WTC11 (cell line): ENCODE results near the gene TAMM41. TPM values are rescaled to one million over a fixed set of nuclear protein-coding genes. Genes with fewer than 3 reads are reported as not detected.

Source experiments
- ATAC-seq: fragments of 200-7000 bp; cut with Tn5 transposase; 2 replicates; pipeline ENCODE4 v1.10.0; 2021; ENCODE audit warnings: mild to moderate bottlenecking, moderate library complexity
- CTCF ChIA-PET: fragments of 300-600 bp; sonication (Branson Sonifier 250); formaldehyde crosslinking; loops from one replicate; lab custom pipeline; 2021; ENCODE audit warnings: antibody characterized with exemption; lab: Charles Lee
- POLR2A ChIA-PET: fragments of 350-600 bp; sonication (Branson Sonifier 250); formaldehyde crosslinking; loops from one replicate; lab custom pipeline; 2021; ENCODE audit warnings: antibody characterized with exemption; lab: Charles Lee
- DNase-seq: peaks from one replicate; pipeline ENCODE4 v3.0.0; 2021; ENCODE audit warnings: low spot score
- H3K27ac Mint-ChIP-seq: 2 replicates; pipeline ENCODE4 v1.8.0; 2021; ENCODE audit warnings: mixed read lengths
- H3K27me3 Mint-ChIP-seq: 2 replicates; pipeline ENCODE4 v1.8.0; 2021; ENCODE audit warnings: low read depth, mild to moderate bottlenecking, moderate library complexity, mixed read lengths
- H3K36me3 Mint-ChIP-seq: 2 replicates; pipeline ENCODE4 v1.8.0; 2021; ENCODE audit warnings: mixed read lengths
- H3K4me1 Mint-ChIP-seq: 2 replicates; pipeline ENCODE4 v1.8.0; 2022; ENCODE audit warnings: mixed read lengths
- H3K4me3 Mint-ChIP-seq: 2 replicates; pipeline ENCODE4 v1.8.0; 2021; ENCODE audit warnings: mild to moderate bottlenecking, moderate library complexity, mixed read lengths
- H3K9me3 Mint-ChIP-seq: 2 replicates; pipeline ENCODE4 v1.8.0; 2021; ENCODE audit warnings: mixed read lengths
- CREB1 ChIP-seq: sonication (generic); formaldehyde crosslinking; IDR thresholded peaks from 2 replicates; pipeline ENCODE4 v1.8.0; 2023; ENCODE audit warnings: mild to moderate bottlenecking, missing genetic modification reagents
- GABPB1 ChIP-seq: sonication (generic); formaldehyde crosslinking; IDR thresholded peaks from 2 replicates; pipeline ENCODE4 v1.8.1; 2023; ENCODE audit warnings: mild to moderate bottlenecking, missing genetic modification reagents
- IRF2 ChIP-seq: sonication (generic); formaldehyde crosslinking; IDR thresholded peaks from 2 replicates; pipeline ENCODE4 v1.8.0; 2022; ENCODE audit warnings: low read depth, missing genetic modification reagents, borderline replicate concordance
- MXD4 ChIP-seq: fragments of 250-450 bp; sonication (Bioruptor Pico); IDR thresholded peaks from 2 replicates; pipeline ENCODE4 v1.8.0; 2021; ENCODE audit warnings: mild to moderate bottlenecking, moderate library complexity, borderline replicate concordance
- NFATC4 ChIP-seq: fragments of 250-450 bp; sonication (Bioruptor Pico); IDR thresholded peaks from 2 replicates; pipeline ENCODE4 v1.9.0; 2021; ENCODE audit warnings: mild to moderate bottlenecking
- NFYB ChIP-seq: sonication (generic); formaldehyde crosslinking; conservative IDR thresholded peaks from 2 replicates; pipeline ENCODE4 v1.8.0; 2022; ENCODE audit warnings: low read depth, missing genetic modification reagents
- SMAD3 ChIP-seq: sonication (generic); formaldehyde crosslinking; IDR thresholded peaks from 2 replicates; pipeline ENCODE4 v1.8.0; 2022; ENCODE audit warnings: missing genetic modification reagents, mild to moderate bottlenecking, borderline replicate concordance
- ZNF121 ChIP-seq: sonication (generic); formaldehyde crosslinking; IDR thresholded peaks from 2 replicates; pipeline ENCODE4 v1.8.0; 2023; ENCODE audit warnings: missing genetic modification reagents
- ZNF263 ChIP-seq: sonication (generic); formaldehyde crosslinking; IDR thresholded peaks from 2 replicates; pipeline ENCODE4 v1.8.1; 2022; ENCODE audit warnings: low read depth, mild to moderate bottlenecking, moderate library complexity, missing genetic modification reagents
- total RNA-seq: library from RNA; stranded (reverse); gene quantifications from 3 replicates; pipeline ENCODE4 v1.2.3, GENCODE V29; 2021
- TF ChIP-seq, protein P1 (sequence below): sonication (generic); formaldehyde crosslinking; IDR thresholded peaks from 2 replicates; pipeline ENCODE4 v1.8.0; 2022; ENCODE audit warnings: mild to moderate bottlenecking, missing genetic modification reagents
- TF ChIP-seq, protein P2 (sequence below): sonication (generic); formaldehyde crosslinking; conservative IDR thresholded peaks from 2 replicates; pipeline ENCODE4 v1.8.1; 2023; ENCODE audit warnings: mild to moderate bottlenecking, low read depth, missing genetic modification reagents, moderate library complexity
- TF ChIP-seq, protein P3 (sequence below): sonication (generic); formaldehyde crosslinking; IDR thresholded peaks from 2 replicates; pipeline ENCODE4 v1.8.0; 2023; ENCODE audit warnings: missing genetic modification reagents
- TF ChIP-seq, protein P4 (sequence below): sonication (generic); formaldehyde crosslinking; IDR thresholded peaks from 2 replicates; pipeline ENCODE4 v1.8.0; 2023; ENCODE audit warnings: mild to moderate bottlenecking, missing genetic modification reagents
- TF ChIP-seq, protein P5 (sequence below): sonication (generic); formaldehyde crosslinking; IDR thresholded peaks from 2 replicates; pipeline ENCODE4 v1.8.0; 2023; ENCODE audit warnings: missing genetic modification reagents, mild to moderate bottlenecking, borderline replicate concordance

The TAMM41 gene
- total RNA-seq, 1 experiment from 2014 or later = 23.0 TPM

DNA sequence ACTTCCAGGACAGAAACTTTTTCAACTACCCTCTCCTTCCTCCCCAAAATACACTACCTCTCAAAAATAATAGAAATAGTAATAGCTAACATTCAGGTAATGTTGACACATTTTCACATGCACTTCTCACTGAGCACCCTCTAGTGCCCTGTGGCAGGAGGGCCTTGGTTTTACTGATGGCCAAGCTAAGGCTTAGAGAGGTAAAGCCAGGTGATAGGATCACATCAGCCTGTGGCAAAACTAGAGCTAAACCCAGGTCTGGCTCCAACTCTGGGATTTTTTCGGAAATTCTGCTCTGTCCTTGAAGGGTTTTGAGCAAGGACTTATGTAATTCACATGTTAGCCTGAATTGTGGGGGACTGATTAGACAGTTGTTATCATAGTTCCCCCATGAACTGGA, 922 bp upstream of the TAMM41 start:
- H3K36me3 Mint-ChIP-seq = peaks cover 13% of the 10 kb centered on the region
- DNase-seq (no peak), ATAC-seq (0 out of 2 replicates have a peak, but pooled peaks have one; percentile 8)
- peaks cover 12% of the 10 kb centered on the region for H3K4me1 Mint-ChIP-seq
- H3K27ac Mint-ChIP-seq = no peak overlapping the region
- no peak for TF ChIP-seq NFYB (CRISPR knock-in tag)
- TF ChIP-seq, protein P1, sequence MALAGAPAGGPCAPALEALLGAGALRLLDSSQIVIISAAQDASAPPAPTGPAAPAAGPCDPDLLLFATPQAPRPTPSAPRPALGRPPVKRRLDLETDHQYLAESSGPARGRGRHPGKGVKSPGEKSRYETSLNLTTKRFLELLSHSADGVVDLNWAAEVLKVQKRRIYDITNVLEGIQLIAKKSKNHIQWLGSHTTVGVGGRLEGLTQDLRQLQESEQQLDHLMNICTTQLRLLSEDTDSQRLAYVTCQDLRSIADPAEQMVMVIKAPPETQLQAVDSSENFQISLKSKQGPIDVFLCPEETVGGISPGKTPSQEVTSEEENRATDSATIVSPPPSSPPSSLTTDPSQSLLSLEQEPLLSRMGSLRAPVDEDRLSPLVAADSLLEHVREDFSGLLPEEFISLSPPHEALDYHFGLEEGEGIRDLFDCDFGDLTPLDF (CRISPR knock-in tag) = no peak
- TF ChIP-seq GABPB1 (CRISPR knock-in tag) = no peak
- TF ChIP-seq IRF2 (CRISPR knock-in tag) = no peak
- TF ChIP-seq, protein P2, sequence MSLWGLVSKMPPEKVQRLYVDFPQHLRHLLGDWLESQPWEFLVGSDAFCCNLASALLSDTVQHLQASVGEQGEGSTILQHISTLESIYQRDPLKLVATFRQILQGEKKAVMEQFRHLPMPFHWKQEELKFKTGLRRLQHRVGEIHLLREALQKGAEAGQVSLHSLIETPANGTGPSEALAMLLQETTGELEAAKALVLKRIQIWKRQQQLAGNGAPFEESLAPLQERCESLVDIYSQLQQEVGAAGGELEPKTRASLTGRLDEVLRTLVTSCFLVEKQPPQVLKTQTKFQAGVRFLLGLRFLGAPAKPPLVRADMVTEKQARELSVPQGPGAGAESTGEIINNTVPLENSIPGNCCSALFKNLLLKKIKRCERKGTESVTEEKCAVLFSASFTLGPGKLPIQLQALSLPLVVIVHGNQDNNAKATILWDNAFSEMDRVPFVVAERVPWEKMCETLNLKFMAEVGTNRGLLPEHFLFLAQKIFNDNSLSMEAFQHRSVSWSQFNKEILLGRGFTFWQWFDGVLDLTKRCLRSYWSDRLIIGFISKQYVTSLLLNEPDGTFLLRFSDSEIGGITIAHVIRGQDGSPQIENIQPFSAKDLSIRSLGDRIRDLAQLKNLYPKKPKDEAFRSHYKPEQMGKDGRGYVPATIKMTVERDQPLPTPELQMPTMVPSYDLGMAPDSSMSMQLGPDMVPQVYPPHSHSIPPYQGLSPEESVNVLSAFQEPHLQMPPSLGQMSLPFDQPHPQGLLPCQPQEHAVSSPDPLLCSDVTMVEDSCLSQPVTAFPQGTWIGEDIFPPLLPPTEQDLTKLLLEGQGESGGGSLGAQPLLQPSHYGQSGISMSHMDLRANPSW = no peak
- no peak for TF ChIP-seq NFATC4 (CRISPR knock-in tag)
- no peak for TF ChIP-seq SMAD3
- no peak for TF ChIP-seq MXD4
- TF ChIP-seq, protein P3, sequence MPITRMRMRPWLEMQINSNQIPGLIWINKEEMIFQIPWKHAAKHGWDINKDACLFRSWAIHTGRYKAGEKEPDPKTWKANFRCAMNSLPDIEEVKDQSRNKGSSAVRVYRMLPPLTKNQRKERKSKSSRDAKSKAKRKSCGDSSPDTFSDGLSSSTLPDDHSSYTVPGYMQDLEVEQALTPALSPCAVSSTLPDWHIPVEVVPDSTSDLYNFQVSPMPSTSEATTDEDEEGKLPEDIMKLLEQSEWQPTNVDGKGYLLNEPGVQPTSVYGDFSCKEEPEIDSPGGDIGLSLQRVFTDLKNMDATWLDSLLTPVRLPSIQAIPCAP (CRISPR knock-in tag) = no peak
- no peak for TF ChIP-seq ZNF121 (CRISPR knock-in tag)
- CTCF ChIA-PET = interaction anchor here (1.0 to 1.8 kb wide), 5 partner anchors 11 to 287 kb away, joined by 3 to 9 read pairs (median 3); no protein-coding TSS in a partner anchor
- peak overlapping the region; percentile 97 for H3K4me3 Mint-ChIP-seq
- H3K27me3 Mint-ChIP-seq = peaks cover 31% of the 10 kb centered on the region
- POLR2A ChIA-PET = interaction anchor here (0.5 kb wide), 1 partner anchor 158 kb away, joined by 4 read pairs; no protein-coding TSS in a partner anchor
- no peaks in the 10 kb centered on the region for H3K9me3 Mint-ChIP-seq

DNA sequence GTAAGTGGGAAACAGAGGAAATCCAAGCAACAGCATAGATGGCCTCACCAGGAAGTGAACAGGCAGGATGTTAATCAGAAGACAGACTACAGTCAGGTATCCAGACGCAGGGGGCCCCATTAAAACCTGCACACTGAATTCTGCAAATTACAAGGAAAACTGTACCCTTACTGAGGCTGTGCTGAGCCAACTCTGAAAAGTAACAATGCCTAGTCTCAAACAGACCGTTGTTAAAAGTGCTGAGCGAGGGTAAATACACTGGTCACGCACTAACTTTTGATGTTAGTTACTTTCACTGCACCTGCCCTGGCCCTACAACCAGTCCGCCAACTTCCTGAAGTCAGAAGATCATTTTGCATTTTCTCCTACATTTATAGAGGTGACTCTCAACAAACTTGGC, 1.0 kb downstream of the TAMM41 start:
- Mint-ChIP-seq H3K27me3 (peaks cover 18% of the 10 kb centered on the region), H3K9me3 (peaks cover under 1% of the 10 kb centered on the region), H3K27ac (no peak overlapping the region), H3K4me1 (peaks cover 12% of the 10 kb centered on the region), H3K36me3 (peaks cover 27% of the 10 kb centered on the region), H3K4me3 (peak overlapping the region; percentile 97)
- ATAC-seq (no peak), DNase-seq (no peak)
- POLR2A ChIA-PET = no interaction called here
- CTCF ChIA-PET = interaction anchor here (0.7 kb wide), 1 partner anchor 267 kb away, joined by 3 read pairs; no protein-coding TSS in a partner anchor
- TF ChIP-seq ZNF263 (CRISPR knock-in tag) (no peak), IRF2 (CRISPR knock-in tag) (no peak), CREB1 (no peak), NFYB (CRISPR knock-in tag) (no peak)
- TF ChIP-seq, protein P4, sequence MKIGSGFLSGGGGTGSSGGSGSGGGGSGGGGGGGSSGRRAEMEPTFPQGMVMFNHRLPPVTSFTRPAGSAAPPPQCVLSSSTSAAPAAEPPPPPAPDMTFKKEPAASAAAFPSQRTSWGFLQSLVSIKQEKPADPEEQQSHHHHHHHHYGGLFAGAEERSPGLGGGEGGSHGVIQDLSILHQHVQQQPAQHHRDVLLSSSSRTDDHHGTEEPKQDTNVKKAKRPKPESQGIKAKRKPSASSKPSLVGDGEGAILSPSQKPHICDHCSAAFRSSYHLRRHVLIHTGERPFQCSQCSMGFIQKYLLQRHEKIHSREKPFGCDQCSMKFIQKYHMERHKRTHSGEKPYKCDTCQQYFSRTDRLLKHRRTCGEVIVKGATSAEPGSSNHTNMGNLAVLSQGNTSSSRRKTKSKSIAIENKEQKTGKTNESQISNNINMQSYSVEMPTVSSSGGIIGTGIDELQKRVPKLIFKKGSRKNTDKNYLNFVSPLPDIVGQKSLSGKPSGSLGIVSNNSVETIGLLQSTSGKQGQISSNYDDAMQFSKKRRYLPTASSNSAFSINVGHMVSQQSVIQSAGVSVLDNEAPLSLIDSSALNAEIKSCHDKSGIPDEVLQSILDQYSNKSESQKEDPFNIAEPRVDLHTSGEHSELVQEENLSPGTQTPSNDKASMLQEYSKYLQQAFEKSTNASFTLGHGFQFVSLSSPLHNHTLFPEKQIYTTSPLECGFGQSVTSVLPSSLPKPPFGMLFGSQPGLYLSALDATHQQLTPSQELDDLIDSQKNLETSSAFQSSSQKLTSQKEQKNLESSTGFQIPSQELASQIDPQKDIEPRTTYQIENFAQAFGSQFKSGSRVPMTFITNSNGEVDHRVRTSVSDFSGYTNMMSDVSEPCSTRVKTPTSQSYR (CRISPR knock-in tag) = no peak
- TF ChIP-seq, protein P5, sequence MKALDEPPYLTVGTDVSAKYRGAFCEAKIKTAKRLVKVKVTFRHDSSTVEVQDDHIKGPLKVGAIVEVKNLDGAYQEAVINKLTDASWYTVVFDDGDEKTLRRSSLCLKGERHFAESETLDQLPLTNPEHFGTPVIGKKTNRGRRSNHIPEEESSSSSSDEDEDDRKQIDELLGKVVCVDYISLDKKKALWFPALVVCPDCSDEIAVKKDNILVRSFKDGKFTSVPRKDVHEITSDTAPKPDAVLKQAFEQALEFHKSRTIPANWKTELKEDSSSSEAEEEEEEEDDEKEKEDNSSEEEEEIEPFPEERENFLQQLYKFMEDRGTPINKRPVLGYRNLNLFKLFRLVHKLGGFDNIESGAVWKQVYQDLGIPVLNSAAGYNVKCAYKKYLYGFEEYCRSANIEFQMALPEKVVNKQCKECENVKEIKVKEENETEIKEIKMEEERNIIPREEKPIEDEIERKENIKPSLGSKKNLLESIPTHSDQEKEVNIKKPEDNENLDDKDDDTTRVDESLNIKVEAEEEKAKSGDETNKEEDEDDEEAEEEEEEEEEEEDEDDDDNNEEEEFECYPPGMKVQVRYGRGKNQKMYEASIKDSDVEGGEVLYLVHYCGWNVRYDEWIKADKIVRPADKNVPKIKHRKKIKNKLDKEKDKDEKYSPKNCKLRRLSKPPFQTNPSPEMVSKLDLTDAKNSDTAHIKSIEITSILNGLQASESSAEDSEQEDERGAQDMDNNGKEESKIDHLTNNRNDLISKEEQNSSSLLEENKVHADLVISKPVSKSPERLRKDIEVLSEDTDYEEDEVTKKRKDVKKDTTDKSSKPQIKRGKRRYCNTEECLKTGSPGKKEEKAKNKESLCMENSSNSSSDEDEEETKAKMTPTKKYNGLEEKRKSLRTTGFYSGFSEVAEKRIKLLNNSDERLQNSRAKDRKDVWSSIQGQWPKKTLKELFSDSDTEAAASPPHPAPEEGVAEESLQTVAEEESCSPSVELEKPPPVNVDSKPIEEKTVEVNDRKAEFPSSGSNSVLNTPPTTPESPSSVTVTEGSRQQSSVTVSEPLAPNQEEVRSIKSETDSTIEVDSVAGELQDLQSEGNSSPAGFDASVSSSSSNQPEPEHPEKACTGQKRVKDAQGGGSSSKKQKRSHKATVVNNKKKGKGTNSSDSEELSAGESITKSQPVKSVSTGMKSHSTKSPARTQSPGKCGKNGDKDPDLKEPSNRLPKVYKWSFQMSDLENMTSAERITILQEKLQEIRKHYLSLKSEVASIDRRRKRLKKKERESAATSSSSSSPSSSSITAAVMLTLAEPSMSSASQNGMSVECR (CRISPR knock-in tag) = no peak
